ENCODE data around the gene TMEM186.

Gene TMEM186

DNA sequence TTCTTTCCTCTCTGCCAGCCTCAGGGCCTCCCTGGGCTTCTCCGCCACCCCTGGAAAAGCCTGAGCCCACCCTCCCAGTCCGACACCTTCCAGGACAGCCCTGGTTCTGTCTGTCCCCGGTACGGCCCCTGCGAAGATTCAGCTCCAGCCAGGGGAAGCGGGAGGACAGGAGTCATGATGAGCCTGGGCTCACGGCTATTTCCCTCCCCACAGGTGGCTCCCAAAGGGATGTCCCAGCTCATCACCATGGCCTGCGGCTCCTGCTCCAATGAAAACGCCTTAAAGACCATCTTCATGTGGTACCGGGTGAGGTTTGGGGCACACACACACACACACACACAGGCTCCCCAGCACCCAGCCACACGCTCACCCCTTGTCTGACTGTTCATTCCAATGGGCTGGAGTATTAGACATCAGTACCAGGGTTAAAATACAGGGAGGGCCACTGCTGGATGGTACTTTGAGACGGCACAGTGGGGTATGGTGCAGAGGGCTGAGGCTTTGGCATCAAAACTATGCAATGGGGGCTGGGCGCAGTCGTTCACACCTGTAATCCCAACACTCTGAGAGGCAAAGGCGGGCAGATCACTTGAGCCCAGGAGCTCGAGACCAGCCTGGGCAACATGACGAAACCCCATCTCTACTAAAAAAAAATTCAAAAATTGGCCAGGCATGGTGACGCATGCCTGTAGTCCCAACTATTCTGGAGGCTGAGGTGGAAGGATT is 32.8 kb downstream of the TMEM186 start:
- H3K27me3 ChIP-seq (ENCODE audit: low read depth, low read length), result no peaks in the 10 kb centered on the region
- H3K36me3 ChIP-seq (ENCODE audit: control insufficient read depth in 1 of 2, insufficient read depth in 2 of 2, low read length in 2 of 2), result peaks cover 11 to 12% of the 10 kb centered on the region in 2 donors
- H3K9me3 ChIP-seq (ENCODE audit: control insufficient read depth in 1 of 2, low read length in 2 of 2), result no peaks in the 10 kb centered on the region
- H3K4me1 ChIP-seq (ENCODE audit: control insufficient read depth in 1 of 2, insufficient read depth in 2 of 2, low read length in 2 of 2), result no peaks in the 10 kb centered on the region
- no peak overlapping the region for H3K27ac ChIP-seq (ENCODE audit: low read length)
- H3K4me3 ChIP-seq (ENCODE audit: low read depth in 1 of 2, low read length in 2 of 2), result no peak overlapping the region

DNA sequence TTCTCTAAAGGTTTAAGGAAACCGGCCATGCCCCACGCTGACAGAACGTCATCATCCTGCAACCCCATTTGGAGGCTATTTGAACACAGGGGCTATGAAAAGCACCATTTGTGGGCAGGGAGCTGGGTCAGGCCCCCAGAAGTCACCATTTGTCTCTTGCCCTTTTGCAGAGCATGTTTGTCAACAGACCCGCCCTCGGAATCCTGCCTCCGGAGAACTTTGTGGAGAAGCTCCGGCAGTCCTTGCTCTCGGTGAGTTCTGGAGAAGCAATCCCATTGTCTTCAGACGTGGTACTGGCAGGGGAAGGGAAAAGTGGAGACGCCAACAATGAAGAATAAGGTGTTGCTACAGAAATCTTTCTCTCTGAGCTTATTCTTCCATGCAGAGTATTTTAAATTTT is 33.5 kb downstream of the TMEM186 start:
- no peaks in the 10 kb centered on the region for H3K27me3 ChIP-seq (ENCODE audit: low read depth, low read length)
- H3K4me3 ChIP-seq (ENCODE audit: low read depth in 1 of 2, low read length in 2 of 2), result no peak overlapping the region
- H3K36me3 ChIP-seq (ENCODE audit: control insufficient read depth in 1 of 2, insufficient read depth in 2 of 2, low read length in 2 of 2), result peaks cover 10 to 11% of the 10 kb centered on the region in 2 donors
- no peak overlapping the region for H3K27ac ChIP-seq (ENCODE audit: low read length)
- H3K4me1 ChIP-seq (ENCODE audit: control insufficient read depth in 1 of 2, insufficient read depth in 2 of 2, low read length in 2 of 2), result no peaks in the 10 kb centered on the region
- H3K9me3 ChIP-seq (ENCODE audit: control insufficient read depth in 1 of 2, low read length in 2 of 2), result no peaks in the 10 kb centered on the region

DNA sequence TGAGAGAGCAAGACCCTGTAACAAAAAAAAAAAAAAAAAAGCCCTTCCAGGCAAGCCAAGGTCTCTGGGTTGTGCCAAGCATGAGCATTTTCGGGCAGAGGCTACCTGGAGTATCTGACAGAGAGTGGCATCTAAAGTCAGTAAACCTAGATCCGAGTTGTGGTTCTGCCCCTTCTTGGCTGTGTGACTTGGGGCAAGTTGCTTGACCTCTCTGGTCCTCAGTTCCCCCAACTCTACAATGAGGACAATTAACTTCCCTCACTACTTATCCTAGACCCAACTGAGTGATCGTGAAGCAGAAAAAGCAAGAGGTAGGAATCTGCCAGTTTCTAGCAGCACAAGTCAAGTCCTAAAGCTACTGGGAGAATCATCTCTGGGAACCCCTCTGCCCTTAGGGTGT is 34.4 kb downstream of the TMEM186 start:
- H3K4me3 ChIP-seq (ENCODE audit: low read depth in 1 of 2, low read length in 2 of 2), result no peak overlapping the region
- H3K4me1 ChIP-seq (ENCODE audit: control insufficient read depth in 1 of 2, insufficient read depth in 2 of 2, low read length in 2 of 2), result no peaks in the 10 kb centered on the region
- H3K27ac ChIP-seq (ENCODE audit: low read length), result no peak overlapping the region
- peaks cover 2 to 11% of the 10 kb centered on the region in 2 donors for H3K36me3 ChIP-seq (ENCODE audit: control insufficient read depth in 1 of 2, insufficient read depth in 2 of 2, low read length in 2 of 2)
- no peaks in the 10 kb centered on the region for H3K9me3 ChIP-seq (ENCODE audit: control insufficient read depth in 1 of 2, low read length in 2 of 2)
- H3K27me3 ChIP-seq (ENCODE audit: low read depth, low read length), result no peaks in the 10 kb centered on the region

DNA sequence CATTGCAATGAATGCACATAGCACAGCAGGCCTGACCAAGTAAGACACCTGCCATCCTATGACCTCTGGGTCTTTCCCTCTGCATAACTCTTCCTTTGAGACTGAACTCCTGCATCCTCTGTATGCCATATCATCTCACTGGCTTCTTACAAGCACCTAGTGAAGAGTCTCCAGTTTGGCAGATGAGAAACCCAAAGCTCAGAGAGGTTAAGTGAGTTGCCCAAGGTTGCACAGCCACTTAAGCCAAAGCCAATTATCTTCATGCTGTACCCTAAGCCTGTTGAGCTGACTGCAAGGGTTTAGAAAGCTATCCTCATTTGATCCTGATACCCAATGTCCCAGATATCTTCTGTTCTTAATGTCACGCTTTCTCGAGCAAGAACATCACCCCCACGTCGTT is 35.2 kb downstream of the TMEM186 start:
- Histone ChIP-seq H3K9me3 (ENCODE audit: control insufficient read depth in 1 of 2, low read length in 2 of 2) (no peaks in the 10 kb centered on the region), H3K4me3 (ENCODE audit: low read depth in 1 of 2, low read length in 2 of 2) (no peak overlapping the region), H3K27ac (ENCODE audit: low read length) (no peak overlapping the region), H3K4me1 (ENCODE audit: control insufficient read depth in 1 of 2, insufficient read depth in 2 of 2, low read length in 2 of 2) (no peaks in the 10 kb centered on the region), H3K27me3 (ENCODE audit: low read depth, low read length) (no peaks in the 10 kb centered on the region), H3K36me3 (ENCODE audit: control insufficient read depth in 1 of 2, insufficient read depth in 2 of 2, low read length in 2 of 2) (peaks cover 0 to 16% of the 10 kb centered on the region in 2 donors)

DNA sequence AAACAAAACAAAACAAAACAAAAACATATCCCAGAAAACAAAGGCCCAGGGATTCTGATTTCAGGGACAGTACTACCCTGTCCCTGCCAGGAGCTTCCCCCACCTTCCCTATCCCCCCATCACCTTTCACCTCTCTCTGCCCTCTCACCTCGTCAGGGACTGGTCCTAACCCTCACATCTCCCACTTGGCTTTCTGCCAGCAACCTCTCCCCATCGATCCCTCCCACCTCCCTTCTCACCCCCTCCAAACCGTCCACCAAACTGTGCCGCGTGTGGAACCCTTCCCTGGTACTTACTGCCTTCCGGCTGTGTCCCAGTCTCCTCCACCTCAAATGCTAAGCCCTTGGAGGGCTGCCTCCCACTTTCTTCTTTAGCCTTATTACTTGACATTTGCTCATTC is 36.4 kb downstream of the TMEM186 start:
- H3K4me1 ChIP-seq (ENCODE audit: control insufficient read depth in 1 of 2, insufficient read depth in 2 of 2, low read length in 2 of 2), result no peaks in the 10 kb centered on the region
- H3K4me3 ChIP-seq (ENCODE audit: low read depth in 1 of 2, low read length in 2 of 2), result no peak overlapping the region
- peaks cover 0 to 16% of the 10 kb centered on the region in 2 donors for H3K36me3 ChIP-seq (ENCODE audit: control insufficient read depth in 1 of 2, insufficient read depth in 2 of 2, low read length in 2 of 2)
- no peaks in the 10 kb centered on the region for H3K27me3 ChIP-seq (ENCODE audit: low read depth, low read length)
- H3K27ac ChIP-seq (ENCODE audit: low read length), result no peak overlapping the region
- H3K9me3 ChIP-seq (ENCODE audit: control insufficient read depth in 1 of 2, low read length in 2 of 2), result no peaks in the 10 kb centered on the region

DNA sequence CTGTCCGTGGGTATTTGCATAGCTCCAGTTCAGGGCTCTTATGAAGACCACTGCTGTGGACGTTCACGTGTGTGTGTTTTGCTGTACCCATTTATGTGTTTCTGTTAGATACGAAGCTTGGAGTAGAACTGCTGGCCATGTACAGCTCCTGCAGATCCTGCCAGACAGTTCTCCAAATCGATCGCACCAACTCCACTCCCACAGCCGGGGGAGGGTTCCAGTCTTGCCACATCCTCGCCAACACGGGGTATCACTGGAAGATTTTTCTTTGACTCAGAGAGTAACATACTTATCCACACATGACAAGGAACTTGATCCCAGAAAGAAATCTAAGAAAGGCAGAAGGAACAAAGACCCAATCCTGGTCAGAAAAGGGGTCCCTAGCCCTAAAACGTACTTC is 37.4 kb downstream of the TMEM186 start:
- Histone ChIP-seq H3K27ac (ENCODE audit: low read length) (no peak overlapping the region), H3K4me1 (ENCODE audit: control insufficient read depth in 1 of 2, insufficient read depth in 2 of 2, low read length in 2 of 2) (no peaks in the 10 kb centered on the region), H3K9me3 (ENCODE audit: control insufficient read depth in 1 of 2, low read length in 2 of 2) (no peaks in the 10 kb centered on the region), H3K36me3 (ENCODE audit: control insufficient read depth in 1 of 2, insufficient read depth in 2 of 2, low read length in 2 of 2) (peaks cover 0 to 16% of the 10 kb centered on the region in 2 donors), H3K4me3 (ENCODE audit: low read depth in 1 of 2, low read length in 2 of 2) (no peak overlapping the region), H3K27me3 (ENCODE audit: low read depth, low read length) (no peaks in the 10 kb centered on the region)

DNA sequence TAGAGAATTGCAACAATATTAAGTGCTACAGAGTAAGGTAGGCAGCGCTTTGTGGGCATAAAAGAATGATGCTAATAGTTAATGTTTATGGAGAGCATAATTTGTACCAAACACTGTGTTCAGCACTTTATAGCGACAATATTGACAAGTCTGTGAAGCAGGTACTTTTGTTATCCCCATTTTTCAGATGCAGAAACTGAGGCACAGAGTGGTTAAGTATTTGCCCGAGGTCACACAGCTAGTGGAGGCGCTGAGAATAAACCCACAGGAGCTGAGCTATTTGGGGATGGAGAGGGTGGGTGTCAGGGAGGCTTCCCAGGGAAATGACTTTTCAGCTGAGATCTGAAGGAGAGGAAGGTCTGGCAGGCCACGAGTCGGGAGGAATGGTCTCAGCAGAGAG is 39.4 kb downstream of the TMEM186 start:
- no peaks in the 10 kb centered on the region for H3K4me1 ChIP-seq (ENCODE audit: control insufficient read depth in 1 of 2, insufficient read depth in 2 of 2, low read length in 2 of 2)
- no peaks in the 10 kb centered on the region for H3K27me3 ChIP-seq (ENCODE audit: low read depth, low read length)
- no peak overlapping the region for H3K27ac ChIP-seq (ENCODE audit: low read length)
- H3K9me3 ChIP-seq (ENCODE audit: control insufficient read depth in 1 of 2, low read length in 2 of 2), result no peaks in the 10 kb centered on the region
- H3K36me3 ChIP-seq (ENCODE audit: control insufficient read depth in 1 of 2, insufficient read depth in 2 of 2, low read length in 2 of 2), result peaks cover 0 to 6% of the 10 kb centered on the region in 2 donors
- H3K4me3 ChIP-seq (ENCODE audit: low read depth in 1 of 2, low read length in 2 of 2), result no peak overlapping the region

DNA sequence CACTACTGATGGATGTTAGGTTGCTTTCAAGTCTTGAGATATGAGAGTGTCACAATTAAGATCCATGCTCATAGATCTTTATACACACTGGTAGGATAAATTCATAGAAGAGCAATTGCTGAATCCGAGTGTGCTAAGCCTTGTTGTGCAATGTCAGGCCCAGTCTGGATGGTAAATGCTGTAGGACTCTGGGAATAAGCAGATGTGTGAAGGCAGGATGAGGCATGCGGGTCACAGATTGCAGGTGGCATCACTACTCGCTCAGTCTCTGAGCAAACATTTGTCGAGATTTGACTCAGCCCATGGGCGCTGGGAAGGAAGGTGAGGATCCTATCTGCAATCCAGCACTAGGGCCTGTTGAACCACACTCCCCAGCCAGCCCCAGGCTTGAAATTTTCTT is 40.7 kb downstream of the TMEM186 start:
- Histone ChIP-seq H3K27me3 (ENCODE audit: low read depth, low read length) (no peaks in the 10 kb centered on the region), H3K9me3 (ENCODE audit: control insufficient read depth in 1 of 2, low read length in 2 of 2) (no peaks in the 10 kb centered on the region), H3K36me3 (ENCODE audit: control insufficient read depth in 1 of 2, insufficient read depth in 2 of 2, low read length in 2 of 2) (peaks cover 0 to 9% of the 10 kb centered on the region in 2 donors), H3K4me1 (ENCODE audit: control insufficient read depth in 1 of 2, insufficient read depth in 2 of 2, low read length in 2 of 2) (no peaks in the 10 kb centered on the region), H3K27ac (ENCODE audit: low read length) (no peak overlapping the region), H3K4me3 (ENCODE audit: low read depth in 1 of 2, low read length in 2 of 2) (no peak overlapping the region)

DNA sequence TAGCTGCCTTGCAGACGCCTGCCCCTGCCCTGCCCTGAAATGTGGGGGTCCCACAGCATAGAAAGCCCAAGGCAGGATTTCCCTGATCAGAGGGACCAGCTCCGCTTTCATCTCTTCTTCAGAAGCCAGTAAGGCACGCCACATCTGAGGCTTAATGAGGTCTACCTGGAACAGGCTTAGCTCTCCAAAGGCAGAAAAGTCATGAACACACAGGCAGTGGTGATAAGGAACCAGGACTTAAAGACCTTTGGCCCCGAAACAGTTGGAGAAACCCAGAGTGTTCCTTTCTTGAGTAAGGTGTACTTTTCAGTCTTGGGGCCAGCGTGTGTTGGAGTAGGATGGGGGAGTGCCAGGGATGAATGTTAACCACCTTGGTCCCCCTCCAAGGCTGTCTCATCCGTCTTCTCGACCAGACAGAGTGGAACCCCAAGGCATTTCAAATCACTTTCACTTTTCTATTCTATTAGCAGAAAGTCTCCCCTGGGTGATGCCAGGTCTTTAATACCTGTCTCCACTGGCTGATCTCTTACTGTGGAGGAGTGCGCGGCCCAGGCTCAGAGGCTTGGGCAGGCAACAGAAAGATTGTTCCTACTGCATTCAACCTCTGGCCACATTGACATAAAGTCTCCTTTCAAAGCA is 43.9 kb downstream of the TMEM186 start:
- H3K36me3 ChIP-seq (ENCODE audit: control insufficient read depth in 1 of 2, insufficient read depth in 2 of 2, low read length in 2 of 2), result peaks cover 0 to 14% of the 10 kb centered on the region in 2 donors

DNA sequence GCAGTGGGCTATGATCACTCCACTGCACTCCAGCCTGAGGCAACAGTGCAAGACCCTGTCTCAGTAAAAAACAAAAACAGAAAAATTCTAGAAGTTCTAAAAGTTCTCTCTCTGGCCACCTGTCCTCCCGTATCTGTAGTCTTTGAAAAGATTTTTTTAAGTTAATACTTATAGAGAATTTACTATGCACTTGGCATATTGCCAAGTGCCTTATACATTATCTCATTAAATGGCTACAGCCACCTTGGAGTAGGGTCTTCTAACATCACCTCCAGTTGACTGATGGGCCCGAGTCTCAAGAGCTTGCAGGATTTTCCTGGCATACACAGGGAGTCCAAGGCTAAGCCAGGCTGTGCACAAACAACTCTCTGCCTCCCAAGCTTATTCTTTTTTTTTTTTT is 44.7 kb downstream of the TMEM186 start:
- Histone ChIP-seq H3K4me3 (ENCODE audit: low read depth in 1 of 2, low read length in 2 of 2) (no peak overlapping the region), H3K4me1 (ENCODE audit: control insufficient read depth in 1 of 2, insufficient read depth in 2 of 2, low read length in 2 of 2) (no peaks in the 10 kb centered on the region), H3K27ac (ENCODE audit: low read length) (no peak overlapping the region), H3K36me3 (ENCODE audit: control insufficient read depth in 1 of 2, insufficient read depth in 2 of 2, low read length in 2 of 2) (peaks cover 0 to 11% of the 10 kb centered on the region in 2 donors), H3K27me3 (ENCODE audit: low read depth, low read length) (no peaks in the 10 kb centered on the region), H3K9me3 (ENCODE audit: control insufficient read depth in 1 of 2, low read length in 2 of 2) (no peaks in the 10 kb centered on the region)

More for the DNA sequence above, 43.9 kb downstream of the TMEM186 start:
- H3K27me3 ChIP-seq (ENCODE audit: low read depth, low read length), result no peaks in the 10 kb centered on the region
- H3K4me1 ChIP-seq (ENCODE audit: control insufficient read depth in 1 of 2, insufficient read depth in 2 of 2, low read length in 2 of 2), result no peaks in the 10 kb centered on the region
- no peak overlapping the region for H3K4me3 ChIP-seq (ENCODE audit: low read depth in 1 of 2, low read length in 2 of 2)
- no peak overlapping the region for H3K27ac ChIP-seq (ENCODE audit: low read length)
- no peaks in the 10 kb centered on the region for H3K9me3 ChIP-seq (ENCODE audit: control insufficient read depth in 1 of 2, low read length in 2 of 2)

DNA sequence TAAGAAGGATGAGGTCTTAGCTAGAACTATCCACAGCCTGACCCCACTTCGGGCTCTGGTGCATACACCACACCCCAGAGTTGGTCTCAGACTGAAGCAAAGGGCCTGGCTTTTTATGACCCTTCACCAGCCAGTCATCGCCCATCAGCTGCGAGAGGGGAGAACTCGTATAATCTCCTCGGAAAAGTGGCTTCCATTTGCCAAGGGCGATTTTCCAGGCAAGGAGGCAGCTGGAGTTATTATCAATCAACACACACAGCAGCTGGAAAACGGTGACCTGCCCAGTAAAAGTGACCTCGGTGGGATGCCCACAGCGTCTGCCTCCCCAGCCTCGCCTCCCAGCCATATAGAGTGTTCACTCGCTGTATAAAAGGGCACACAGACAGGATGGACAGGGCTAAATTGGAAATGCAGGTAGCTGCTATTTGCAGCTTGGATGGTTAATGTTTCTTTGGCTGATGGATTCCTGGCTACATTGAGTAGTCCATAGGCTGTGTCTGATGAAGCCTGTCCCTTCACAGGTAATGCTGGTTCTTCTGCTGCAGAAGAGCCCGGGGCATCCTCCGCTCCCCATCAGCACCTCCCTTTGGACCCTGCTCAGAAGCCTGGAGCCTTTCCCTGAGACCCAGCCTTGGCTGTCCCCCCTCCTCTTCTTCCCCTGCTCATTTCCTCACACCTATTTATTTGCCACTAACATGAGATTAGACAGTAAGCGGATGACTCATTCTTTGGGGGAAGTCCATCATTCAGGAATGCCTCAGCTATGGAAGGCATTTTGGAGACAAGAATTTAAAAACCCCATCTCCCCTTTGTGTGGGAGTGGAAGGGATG is 45.7 kb downstream of the TMEM186 start:
- Histone ChIP-seq H3K27ac (ENCODE audit: low read length) (no peak overlapping the region), H3K27me3 (ENCODE audit: low read depth, low read length) (no peaks in the 10 kb centered on the region), H3K4me3 (ENCODE audit: low read depth in 1 of 2, low read length in 2 of 2) (no peak overlapping the region), H3K4me1 (ENCODE audit: control insufficient read depth in 1 of 2, insufficient read depth in 2 of 2, low read length in 2 of 2) (no peaks in the 10 kb centered on the region), H3K9me3 (ENCODE audit: control insufficient read depth in 1 of 2, low read length in 2 of 2) (no peaks in the 10 kb centered on the region), H3K36me3 (ENCODE audit: control insufficient read depth in 1 of 2, insufficient read depth in 2 of 2, low read length in 2 of 2) (peaks cover 0 to 8% of the 10 kb centered on the region in 2 donors)
